Liver (tissue), 9 donors: ENCODE results near the gene ZG16B. TPM values are rescaled to one million over a fixed set of nuclear protein-coding genes. Genes with fewer than 3 reads are reported as not detected.
A peak's percentile ranks its signal among the peaks of the same experiment; 100 is the strongest.

ENCODE experiments used
- DNase-seq: peaks from one replicate; pipeline ENCODE4 v3.0.0-alpha.2; 2017; ENCODE audit warnings: low spot score
- H3K27ac ChIP-seq, 2 donors: one replicate each; pipeline ENCODE4 v1.7.0; 2013; ENCODE audit warnings: inconsistent platforms in 2 of 2, low read length in 2 of 2, control low read depth in 1 of 2, low read depth in 1 of 2, mild to moderate bottlenecking in 1 of 2
- H3K27me3 ChIP-seq, 4 donors: one replicate each; pipeline versions ENCODE4 v1.6.1 to v1.7.0; 2013; ENCODE audit warnings: low read length in 3 of 4, inconsistent platforms in 1 of 4, mild to moderate bottlenecking in 1 of 4, moderate library complexity in 1 of 4; ENCODE audit not compliant: control insufficient read depth in 4 of 4, insufficient read depth in 4 of 4
- H3K36me3 ChIP-seq, 4 donors: one replicate each; pipeline versions ENCODE4 v1.6.1 to v1.7.0; 2013; ENCODE audit warnings: low read length in 3 of 4, mild to moderate bottlenecking in 3 of 4, low read depth in 1 of 4, moderate library complexity in 1 of 4; ENCODE audit not compliant: control insufficient read depth in 4 of 4, insufficient read depth in 3 of 4
- H3K4me1 ChIP-seq, 4 donors: one replicate each; pipeline versions ENCODE4 v1.6.1 to v1.7.0; 2013; ENCODE audit warnings: low read length in 3 of 4, mild to moderate bottlenecking in 3 of 4, moderate library complexity in 1 of 4; ENCODE audit not compliant: control insufficient read depth in 4 of 4, insufficient read depth in 4 of 4
- H3K4me3 ChIP-seq, 3 donors: one replicate each; pipeline versions ENCODE4 v1.6.1 to v1.7.0; 2013; ENCODE audit warnings: low read length in 3 of 3, control low read depth in 1 of 3, low read depth in 1 of 3, mild to moderate bottlenecking in 1 of 3
- H3K9ac ChIP-seq, 2 donors: one replicate each; pipeline ENCODE4 v1.7.0; 2013; ENCODE audit warnings: low read length in 2 of 2, mild to moderate bottlenecking in 2 of 2, moderate library complexity in 2 of 2, control low read depth in 1 of 2, low read depth in 1 of 2
- H3K9me3 ChIP-seq, 4 donors: one replicate each; pipeline versions ENCODE4 v1.6.1 to v1.7.0; 2013; ENCODE audit warnings: low read length in 3 of 4; ENCODE audit not compliant: control insufficient read depth in 4 of 4
- EGR1 ChIP-seq, 2 donors: IDR thresholded peaks; 2 replicates each; pipeline ENCODE4 v1.6.1; 2016 to 2018; ENCODE audit warnings: antibody characterized with exemption in 2 of 2, low read depth in 2 of 2
- FOXA1 ChIP-seq: IDR thresholded peaks from 2 replicates; pipeline ENCODE4 v1.6.1; 2016; ENCODE audit warnings: antibody characterized with exemption
- FOXA2 ChIP-seq: IDR thresholded peaks from 2 replicates; pipeline ENCODE4 v1.6.1; 2016; ENCODE audit warnings: antibody characterized with exemption
- GABPA ChIP-seq, 2 donors: IDR thresholded peaks in 1 of 2; conservative IDR thresholded peaks in 1 of 2; 2 replicates each; pipeline ENCODE4 v1.6.1; 2016; ENCODE audit warnings: antibody characterized with exemption in 2 of 2, mild to moderate bottlenecking in 1 of 2, moderate library complexity in 1 of 2
- HNF4A ChIP-seq, 2 donors: conservative IDR thresholded peaks; 2 replicates each; pipeline ENCODE4 v1.6.1; 2016; ENCODE audit warnings: antibody characterized with exemption in 2 of 2, mild to moderate bottlenecking in 2 of 2
- HNF4G ChIP-seq: IDR thresholded peaks from 2 replicates; pipeline ENCODE4 v1.6.1; 2016; ENCODE audit warnings: antibody characterized with exemption
- NR2F2 ChIP-seq: IDR thresholded peaks from 2 replicates; pipeline ENCODE4 v1.6.1; 2016; ENCODE audit warnings: antibody characterized with exemption
- RAD21 ChIP-seq, 2 donors: IDR thresholded peaks; 2 replicates each; pipeline ENCODE4 v1.6.1; 2016; ENCODE audit warnings: antibody characterized with exemption in 2 of 2, mild to moderate bottlenecking in 2 of 2
- RXRA ChIP-seq, 2 donors: IDR thresholded peaks; 2 replicates each; pipeline ENCODE4 v1.6.1; 2017 to 2018; ENCODE audit warnings: antibody characterized with exemption in 2 of 2, mild to moderate bottlenecking in 1 of 2
- SP1 ChIP-seq: IDR thresholded peaks from 2 replicates; pipeline ENCODE4 v1.6.1; 2018; ENCODE audit warnings: antibody characterized with exemption, mild to moderate bottlenecking
- TAF1 ChIP-seq: conservative IDR thresholded peaks from 2 replicates; pipeline ENCODE4 v1.6.1; 2016; ENCODE audit warnings: antibody characterized with exemption, mild to moderate bottlenecking
- YY1 ChIP-seq: IDR thresholded peaks from 2 replicates; pipeline ENCODE4 v1.6.1; 2016; ENCODE audit warnings: antibody characterized with exemption, mild to moderate bottlenecking
- WGBS: extraction: QIAGEN DNeasy Blood & Tissue Kit; methylation state at CpG from one replicate; pipeline ENCODE4 v1.1.7; 2013; 5-methylcytosine and 5-hydroxymethylcytosine counted together
- polyA plus RNA-seq, 2 donors: library from polyadenylated mRNA; stranded (reverse) in 1 of 2; unstranded in 1 of 2; fragments of 200-250 nt in 1 of 2; fragments of >200 nt in 1 of 2; fragmentation: Nextera tagmentation in 1 of 2; extraction: Ambion mirVana in 1 of 2; gene quantifications; one replicate each; pipeline versions ENCODE4 v1.2.1 to v1.2.3, GENCODE V29; 2013 to 2015
- total RNA-seq, 2 donors: library from RNA; depleted of rRNA; stranded (reverse); fragments of >200 nt; gene quantifications; one replicate each; pipeline ENCODE4 v1.2.3, GENCODE V29; 2014
- TF ChIP-seq, protein P1 (sequence below): fragments of 150-350 bp; IDR thresholded peaks from 2 replicates; pipeline ENCODE4 v1.5.1; 2017; ENCODE audit warnings: improper control_type of control experiment, low read depth, low read length; ENCODE audit not compliant: missing input control
- TF ChIP-seq, protein P2 (sequence below): IDR thresholded peaks from 2 replicates; pipeline ENCODE4 v1.6.1; 2016; ENCODE audit warnings: antibody characterized with exemption
- TF ChIP-seq, protein P3 (sequence below): IDR thresholded peaks from 2 replicates; pipeline ENCODE4 v1.6.1; 2016; ENCODE audit warnings: antibody characterized with exemption, mild to moderate bottlenecking
- TF ChIP-seq, protein P4 (sequence below): IDR thresholded peaks from 2 replicates; pipeline ENCODE4 v1.6.1; 2016; ENCODE audit warnings: antibody characterized with exemption
- TF ChIP-seq, protein P5 (sequence below): IDR thresholded peaks from 2 replicates; pipeline ENCODE4 v1.6.1; 2016; ENCODE audit warnings: antibody characterized with exemption
- donor health status: healthy.
- donor health status: healthy.
- donor health status: healthy.
- donor health status: healthy.
- donor health status: healthy.

Gene ZG16B
- total and polyA plus RNA-seq, 4 donors = 0.24 to 0.79 (median 0.43) TPM

DNA sequence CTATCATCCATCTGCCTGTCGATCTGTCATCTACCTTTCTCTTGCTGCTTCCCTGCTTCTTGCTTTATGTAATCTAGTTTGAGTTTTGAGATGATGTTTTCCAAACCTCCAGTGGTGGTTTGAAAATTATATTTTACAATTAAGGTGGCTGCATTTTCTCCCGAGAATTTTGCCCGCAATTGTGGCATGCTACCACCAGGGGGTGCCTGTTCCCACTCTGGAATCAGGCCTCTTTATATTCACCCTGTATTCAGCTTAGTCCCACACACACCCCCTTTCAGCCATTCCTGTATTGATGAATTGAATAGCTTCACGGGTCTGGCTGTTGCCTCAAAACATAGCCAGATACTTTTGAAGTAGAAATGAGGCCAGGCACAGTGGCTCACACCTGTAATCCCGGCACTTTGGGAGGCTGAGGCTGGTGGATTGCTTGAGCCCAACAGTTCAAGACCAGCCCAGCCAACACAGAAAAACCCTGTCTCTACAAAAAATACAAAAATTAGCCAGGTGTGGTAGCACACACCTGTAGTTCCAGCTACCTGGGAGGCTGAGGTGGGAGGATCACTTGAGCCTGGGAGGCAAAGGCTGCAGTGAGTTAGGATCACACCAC lies 24.7 kb downstream of the ZG16B start:
- DNase-seq = no peak
- Histone ChIP-seq H3K4me3 (no peak overlapping the region), H3K27me3 (peaks cover 0 to 2% (median 0%) of the 10 kb centered on the region in 4 donors), H3K9me3 (peaks cover 0 to 11% (median under 1%) of the 10 kb centered on the region in 4 donors), H3K36me3 (no peaks in the 10 kb centered on the region), H3K4me1 (peaks cover 0 to 5% (median under 1%) of the 10 kb centered on the region in 4 donors), H3K27ac (no peak overlapping the region), H3K9ac (no peak overlapping the region)
- TF ChIP-seq NR2F2 = no peak
- TF ChIP-seq, protein P1, sequence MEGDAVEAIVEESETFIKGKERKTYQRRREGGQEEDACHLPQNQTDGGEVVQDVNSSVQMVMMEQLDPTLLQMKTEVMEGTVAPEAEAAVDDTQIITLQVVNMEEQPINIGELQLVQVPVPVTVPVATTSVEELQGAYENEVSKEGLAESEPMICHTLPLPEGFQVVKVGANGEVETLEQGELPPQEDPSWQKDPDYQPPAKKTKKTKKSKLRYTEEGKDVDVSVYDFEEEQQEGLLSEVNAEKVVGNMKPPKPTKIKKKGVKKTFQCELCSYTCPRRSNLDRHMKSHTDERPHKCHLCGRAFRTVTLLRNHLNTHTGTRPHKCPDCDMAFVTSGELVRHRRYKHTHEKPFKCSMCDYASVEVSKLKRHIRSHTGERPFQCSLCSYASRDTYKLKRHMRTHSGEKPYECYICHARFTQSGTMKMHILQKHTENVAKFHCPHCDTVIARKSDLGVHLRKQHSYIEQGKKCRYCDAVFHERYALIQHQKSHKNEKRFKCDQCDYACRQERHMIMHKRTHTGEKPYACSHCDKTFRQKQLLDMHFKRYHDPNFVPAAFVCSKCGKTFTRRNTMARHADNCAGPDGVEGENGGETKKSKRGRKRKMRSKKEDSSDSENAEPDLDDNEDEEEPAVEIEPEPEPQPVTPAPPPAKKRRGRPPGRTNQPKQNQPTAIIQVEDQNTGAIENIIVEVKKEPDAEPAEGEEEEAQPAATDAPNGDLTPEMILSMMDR = peak; percentile 7
- TF ChIP-seq SP1 = no peak
- WGBS = 60% methylated on average over 5 of the region's 5 CpGs

DNA sequence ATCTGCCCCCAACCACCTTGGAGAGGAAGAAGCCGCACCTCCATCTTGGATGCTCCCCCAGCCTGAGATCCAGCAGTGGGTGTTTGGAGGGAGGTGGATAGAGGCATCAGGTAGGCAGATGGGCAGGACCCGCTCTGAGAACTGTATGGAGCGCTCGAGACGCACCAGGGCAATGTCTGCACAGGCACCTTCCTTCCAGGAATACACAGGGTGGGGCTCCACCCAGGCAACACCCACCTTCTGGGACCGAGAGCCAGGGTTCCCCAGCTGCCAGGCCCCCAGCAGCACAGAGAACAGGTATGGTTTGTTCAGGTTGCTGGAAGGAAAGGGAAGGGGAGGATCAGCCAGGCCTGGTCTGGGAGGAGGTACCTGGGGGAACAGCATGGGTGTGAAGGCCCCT lies 25.4 kb downstream of the ZG16B start:
- H3K27me3 ChIP-seq = peaks cover 0 to 2% (median 0%) of the 10 kb centered on the region in 4 donors
- peaks cover 0 to 11% (median under 1%) of the 10 kb centered on the region in 4 donors for H3K9me3 ChIP-seq
- H3K27ac ChIP-seq = no peak overlapping the region
- TF ChIP-seq, protein P1 = no peak
- TF ChIP-seq, protein P2, sequence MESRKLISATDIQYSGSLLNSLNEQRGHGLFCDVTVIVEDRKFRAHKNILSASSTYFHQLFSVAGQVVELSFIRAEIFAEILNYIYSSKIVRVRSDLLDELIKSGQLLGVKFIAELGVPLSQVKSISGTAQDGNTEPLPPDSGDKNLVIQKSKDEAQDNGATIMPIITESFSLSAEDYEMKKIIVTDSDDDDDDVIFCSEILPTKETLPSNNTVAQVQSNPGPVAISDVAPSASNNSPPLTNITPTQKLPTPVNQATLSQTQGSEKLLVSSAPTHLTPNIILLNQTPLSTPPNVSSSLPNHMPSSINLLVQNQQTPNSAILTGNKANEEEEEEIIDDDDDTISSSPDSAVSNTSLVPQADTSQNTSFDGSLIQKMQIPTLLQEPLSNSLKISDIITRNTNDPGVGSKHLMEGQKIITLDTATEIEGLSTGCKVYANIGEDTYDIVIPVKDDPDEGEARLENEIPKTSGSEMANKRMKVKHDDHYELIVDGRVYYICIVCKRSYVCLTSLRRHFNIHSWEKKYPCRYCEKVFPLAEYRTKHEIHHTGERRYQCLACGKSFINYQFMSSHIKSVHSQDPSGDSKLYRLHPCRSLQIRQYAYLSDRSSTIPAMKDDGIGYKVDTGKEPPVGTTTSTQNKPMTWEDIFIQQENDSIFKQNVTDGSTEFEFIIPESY = no peak
- TF ChIP-seq RAD21 (IDR thresholded peaks at IDR 0.05) (no peak), FOXA1 (no peak), GABPA (IDR thresholded peaks at IDR 0.05 in 1 of 2, conservative IDR thresholded peaks at IDR 0.05 in 1 of 2) (no peak), YY1 (no peak), TAF1 (no peak), HNF4A (conservative IDR thresholded peaks at IDR 0.05) (no peak), RXRA (IDR thresholded peaks at IDR 0.05) (no peak), HNF4G (no peak), NR2F2 (no peak), EGR1 (IDR thresholded peaks at IDR 0.05; ENCODE audit: low read depth in 2 of 2) (no peak), FOXA2 (no peak), SP1 (no peak)
- TF ChIP-seq, protein P3, sequence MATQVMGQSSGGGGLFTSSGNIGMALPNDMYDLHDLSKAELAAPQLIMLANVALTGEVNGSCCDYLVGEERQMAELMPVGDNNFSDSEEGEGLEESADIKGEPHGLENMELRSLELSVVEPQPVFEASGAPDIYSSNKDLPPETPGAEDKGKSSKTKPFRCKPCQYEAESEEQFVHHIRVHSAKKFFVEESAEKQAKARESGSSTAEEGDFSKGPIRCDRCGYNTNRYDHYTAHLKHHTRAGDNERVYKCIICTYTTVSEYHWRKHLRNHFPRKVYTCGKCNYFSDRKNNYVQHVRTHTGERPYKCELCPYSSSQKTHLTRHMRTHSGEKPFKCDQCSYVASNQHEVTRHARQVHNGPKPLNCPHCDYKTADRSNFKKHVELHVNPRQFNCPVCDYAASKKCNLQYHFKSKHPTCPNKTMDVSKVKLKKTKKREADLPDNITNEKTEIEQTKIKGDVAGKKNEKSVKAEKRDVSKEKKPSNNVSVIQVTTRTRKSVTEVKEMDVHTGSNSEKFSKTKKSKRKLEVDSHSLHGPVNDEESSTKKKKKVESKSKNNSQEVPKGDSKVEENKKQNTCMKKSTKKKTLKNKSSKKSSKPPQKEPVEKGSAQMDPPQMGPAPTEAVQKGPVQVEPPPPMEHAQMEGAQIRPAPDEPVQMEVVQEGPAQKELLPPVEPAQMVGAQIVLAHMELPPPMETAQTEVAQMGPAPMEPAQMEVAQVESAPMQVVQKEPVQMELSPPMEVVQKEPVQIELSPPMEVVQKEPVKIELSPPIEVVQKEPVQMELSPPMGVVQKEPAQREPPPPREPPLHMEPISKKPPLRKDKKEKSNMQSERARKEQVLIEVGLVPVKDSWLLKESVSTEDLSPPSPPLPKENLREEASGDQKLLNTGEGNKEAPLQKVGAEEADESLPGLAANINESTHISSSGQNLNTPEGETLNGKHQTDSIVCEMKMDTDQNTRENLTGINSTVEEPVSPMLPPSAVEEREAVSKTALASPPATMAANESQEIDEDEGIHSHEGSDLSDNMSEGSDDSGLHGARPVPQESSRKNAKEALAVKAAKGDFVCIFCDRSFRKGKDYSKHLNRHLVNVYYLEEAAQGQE = no peak
- TF ChIP-seq, protein P4, sequence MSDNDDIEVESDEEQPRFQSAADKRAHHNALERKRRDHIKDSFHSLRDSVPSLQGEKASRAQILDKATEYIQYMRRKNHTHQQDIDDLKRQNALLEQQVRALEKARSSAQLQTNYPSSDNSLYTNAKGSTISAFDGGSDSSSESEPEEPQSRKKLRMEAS = no peak
- TF ChIP-seq, protein P5, sequence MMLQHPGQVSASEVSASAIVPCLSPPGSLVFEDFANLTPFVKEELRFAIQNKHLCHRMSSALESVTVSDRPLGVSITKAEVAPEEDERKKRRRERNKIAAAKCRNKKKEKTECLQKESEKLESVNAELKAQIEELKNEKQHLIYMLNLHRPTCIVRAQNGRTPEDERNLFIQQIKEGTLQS = no peak
- no peaks in the 10 kb centered on the region for H3K36me3 ChIP-seq
- WGBS = 79% methylated on average over 6 of the region's 6 CpGs
- no peak overlapping the region for H3K4me3 ChIP-seq
- H3K4me1 ChIP-seq = peaks cover 0 to 5% (median under 1%) of the 10 kb centered on the region in 4 donors
- no peak for DNase-seq
- H3K9ac ChIP-seq = no peak overlapping the region
